Islet of Langerhans (tissue), 1 donor: ENCODE results near the gene SLC6A2.

Source experiments
- FAIRE-seq: peaks from one replicate; lab custom pipeline; 2011; peaks lifted over from hg19 to GRCh38; lab: Jason Lieb, UNC

Gene SLC6A2

DNA sequence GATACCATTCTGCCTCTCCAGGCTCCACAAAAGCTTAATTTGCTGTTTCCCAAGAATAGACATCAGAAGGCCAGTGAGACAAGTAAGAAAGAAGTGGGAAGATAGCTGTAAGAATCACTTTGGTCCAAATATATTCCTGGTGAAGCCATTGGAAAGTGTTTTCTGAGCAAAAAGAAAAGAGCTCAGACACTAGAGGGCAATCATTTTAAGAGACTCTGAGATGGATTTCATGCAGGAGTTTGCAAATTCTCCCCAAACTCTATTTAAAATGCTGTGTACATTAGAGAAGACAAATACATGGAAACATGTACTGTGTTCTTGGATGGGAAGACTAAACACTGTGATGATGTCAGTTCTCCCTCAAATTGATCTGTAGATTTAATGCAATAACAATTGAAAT is 8.0 kb upstream of the SLC6A2 start:
- no peak for FAIRE-seq

DNA sequence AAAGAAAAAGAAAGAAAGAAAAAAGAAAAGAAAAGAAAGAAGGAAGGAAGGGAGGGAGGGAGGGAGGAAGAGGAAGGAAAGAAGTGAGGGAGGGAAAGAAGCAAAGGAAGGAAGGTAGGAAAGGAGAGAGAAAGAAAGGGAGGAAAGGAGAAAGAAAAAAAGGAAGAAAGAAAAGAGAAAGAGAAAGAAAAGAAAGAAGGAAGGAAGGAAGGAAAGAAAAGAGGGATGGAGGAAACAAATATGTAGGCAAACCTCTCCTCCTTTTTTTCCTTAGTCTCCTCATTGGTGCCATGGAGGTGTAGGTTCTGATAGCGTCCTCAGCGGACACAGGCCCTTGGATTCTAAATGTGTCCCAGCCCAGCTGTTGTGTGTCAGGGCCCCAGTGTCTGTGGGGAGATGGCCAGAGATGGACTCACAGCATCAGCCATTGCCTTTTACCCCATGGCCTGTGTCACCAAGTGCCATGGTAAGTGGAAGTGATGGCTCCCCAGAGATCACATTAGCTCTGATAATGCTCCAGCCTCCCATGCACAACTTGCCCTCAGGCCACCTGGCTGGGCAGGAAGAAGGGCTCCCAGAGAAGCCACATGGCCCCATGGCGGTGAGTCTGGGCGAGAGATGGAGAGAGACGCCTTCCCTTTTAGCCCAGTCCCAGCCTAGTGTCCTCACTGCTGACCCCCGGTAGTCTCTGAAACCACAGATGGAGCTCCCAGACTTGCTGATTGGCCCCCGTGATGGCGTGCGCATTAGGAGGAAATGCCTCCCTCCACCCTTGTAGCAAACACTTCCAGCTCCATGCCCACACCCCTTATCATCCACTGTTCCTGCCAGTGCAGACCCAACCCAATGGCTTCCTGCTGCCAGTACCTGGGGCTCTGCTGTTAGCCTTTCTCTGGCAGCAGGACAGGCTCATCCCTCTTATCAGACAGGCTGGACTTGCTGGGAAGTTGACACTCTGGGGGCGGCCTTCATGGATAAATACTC is 3.7 kb upstream of the SLC6A2 start:
- no peak for FAIRE-seq

DNA sequence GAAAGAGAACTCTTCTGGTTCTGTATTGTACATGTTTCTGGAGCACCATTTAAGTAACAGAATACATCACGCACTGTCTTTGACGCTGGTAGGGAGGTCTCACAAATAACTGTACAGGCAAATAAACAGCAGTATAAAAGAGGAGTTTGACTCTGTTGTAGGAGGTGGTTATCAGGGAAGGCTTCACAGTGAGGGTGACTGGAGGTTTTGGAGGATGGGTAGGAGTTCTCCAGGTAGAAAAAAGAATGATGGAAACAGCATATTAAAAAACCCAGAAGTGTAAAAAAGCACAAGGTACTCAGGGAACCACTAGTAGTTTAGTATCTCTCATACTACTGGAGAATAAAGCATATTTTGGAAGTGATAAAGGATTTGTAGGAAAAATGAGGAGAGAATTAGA is 2.7 kb upstream of the SLC6A2 start:
- no peak for FAIRE-seq

DNA sequence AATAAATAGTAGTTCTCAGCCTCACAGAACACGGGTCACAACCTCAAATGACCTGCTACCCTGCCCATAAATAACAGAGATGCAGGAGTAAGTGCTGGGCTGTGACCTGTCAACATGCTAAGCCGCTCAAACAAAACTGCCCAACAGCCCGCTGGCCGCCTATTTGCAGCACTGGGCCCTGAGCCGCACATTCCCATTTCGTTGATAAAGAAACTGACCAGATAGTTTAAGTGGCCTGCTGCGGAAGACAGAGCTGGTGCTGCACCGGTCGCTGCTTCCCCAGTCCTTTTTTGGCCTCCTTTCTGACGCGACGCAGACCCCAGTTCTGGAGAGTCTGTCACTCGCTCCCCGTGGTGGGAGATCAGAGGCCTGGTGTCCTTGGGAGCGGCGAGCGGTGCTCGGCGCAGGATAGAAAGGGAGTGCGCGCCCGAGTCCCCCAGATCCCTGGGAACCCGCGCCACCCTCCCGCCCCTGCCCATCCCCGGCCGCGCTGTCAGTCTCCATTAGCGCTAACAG is 349 bp upstream of the SLC6A2 start:
- no peak for FAIRE-seq

DNA sequence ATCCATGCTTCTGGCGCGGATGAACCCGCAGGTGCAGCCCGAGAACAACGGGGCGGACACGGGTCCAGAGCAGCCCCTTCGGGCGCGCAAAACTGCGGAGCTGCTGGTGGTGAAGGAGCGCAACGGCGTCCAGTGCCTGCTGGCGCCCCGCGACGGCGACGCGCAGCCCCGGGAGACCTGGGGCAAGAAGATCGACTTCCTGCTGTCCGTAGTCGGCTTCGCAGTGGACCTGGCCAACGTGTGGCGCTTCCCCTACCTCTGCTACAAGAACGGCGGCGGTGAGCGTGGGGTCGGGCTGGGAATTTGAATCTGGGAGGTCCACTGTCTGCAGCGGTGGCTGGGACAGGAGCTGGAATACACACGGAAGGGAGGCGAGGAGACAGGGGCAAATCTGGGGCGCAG is 904 bp downstream of the SLC6A2 start:
- FAIRE-seq = no peak

DNA sequence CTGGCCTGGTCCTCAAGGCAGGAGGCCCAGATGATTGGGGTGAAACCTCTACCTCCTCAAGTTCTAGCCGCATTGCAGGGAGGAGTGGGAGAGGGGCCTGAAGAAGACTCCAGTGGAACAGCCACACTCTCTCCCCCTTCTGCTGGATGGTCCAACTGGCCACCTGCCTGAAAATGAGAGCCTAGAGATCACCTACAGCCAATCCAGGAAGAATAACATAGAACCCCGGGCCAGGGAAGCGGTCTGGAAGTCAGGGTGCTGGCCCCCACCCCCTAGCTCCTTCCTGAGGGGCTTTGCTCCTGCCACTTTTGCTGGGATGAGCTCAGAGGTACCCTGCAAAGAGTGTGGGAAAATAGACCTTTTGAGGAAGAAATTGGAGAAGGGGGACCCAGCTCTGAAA is 1.8 kb downstream of the SLC6A2 start:
- FAIRE-seq = no peak

DNA sequence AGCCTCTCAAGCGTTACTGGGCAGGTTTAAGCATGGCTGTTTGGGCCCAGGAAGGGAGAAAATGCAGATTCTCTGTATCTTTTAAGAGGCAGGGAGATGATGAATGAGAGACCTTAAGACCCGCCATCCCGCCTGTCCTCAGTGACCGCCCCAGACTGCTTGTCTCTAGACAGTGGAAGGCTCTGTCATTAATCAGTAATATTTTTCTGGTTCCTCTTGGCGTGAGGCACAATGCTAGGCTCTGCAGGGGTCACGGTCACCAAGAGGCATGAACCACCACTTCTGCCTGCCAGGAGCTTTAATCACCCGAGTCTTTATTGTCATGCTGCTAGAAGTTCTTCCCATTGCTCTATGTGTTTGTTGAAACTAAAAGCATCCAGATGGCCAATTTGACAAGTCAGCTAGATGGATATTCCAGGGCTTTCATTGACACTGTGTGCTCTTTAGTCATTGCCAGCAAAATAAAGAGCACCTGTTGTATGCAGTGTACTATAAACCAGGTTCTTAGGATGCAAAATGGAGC is 3.2 kb downstream of the SLC6A2 start:
- FAIRE-seq = no peak

DNA sequence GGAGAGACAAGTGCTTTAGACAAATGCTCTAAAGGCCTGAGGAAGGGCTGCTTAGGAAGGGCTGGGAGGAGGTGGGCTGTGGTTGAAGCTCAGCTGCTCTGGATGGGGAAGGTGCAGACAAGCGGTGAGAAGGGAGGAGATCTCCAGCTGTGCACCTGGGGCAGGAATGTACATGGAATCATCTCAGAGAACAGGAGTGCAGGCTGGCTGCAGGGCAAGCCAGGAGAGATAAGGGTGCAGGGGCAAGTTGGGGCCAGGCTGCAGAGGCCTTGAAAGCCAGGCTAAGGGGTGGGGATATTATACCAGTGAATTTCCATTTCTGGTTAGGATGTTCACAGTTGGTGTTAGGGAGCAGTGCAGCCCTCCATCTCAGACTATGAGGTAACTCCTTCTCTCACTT is 4.2 kb downstream of the SLC6A2 start:
- FAIRE-seq = no peak

DNA sequence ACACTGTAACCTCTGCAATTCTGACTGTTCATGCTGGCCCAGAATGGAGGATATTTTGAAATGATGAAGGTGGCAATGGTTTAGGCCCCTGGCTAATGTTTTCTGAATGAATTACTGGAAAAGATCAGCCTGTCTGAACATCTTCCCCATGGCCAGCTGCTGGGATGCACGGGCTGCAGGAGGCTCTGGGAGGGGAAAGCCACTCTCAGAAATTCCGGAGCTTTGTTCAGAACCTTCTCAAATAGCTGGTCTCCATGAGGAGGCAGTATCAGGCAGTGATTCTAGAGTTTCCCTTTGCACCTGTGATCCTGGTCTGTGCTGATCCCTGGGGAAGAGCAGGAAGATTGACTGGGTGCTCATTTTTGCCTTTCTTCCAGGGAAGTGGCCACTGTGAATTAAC is 5.0 kb downstream of the SLC6A2 start:
- FAIRE-seq = no peak

DNA sequence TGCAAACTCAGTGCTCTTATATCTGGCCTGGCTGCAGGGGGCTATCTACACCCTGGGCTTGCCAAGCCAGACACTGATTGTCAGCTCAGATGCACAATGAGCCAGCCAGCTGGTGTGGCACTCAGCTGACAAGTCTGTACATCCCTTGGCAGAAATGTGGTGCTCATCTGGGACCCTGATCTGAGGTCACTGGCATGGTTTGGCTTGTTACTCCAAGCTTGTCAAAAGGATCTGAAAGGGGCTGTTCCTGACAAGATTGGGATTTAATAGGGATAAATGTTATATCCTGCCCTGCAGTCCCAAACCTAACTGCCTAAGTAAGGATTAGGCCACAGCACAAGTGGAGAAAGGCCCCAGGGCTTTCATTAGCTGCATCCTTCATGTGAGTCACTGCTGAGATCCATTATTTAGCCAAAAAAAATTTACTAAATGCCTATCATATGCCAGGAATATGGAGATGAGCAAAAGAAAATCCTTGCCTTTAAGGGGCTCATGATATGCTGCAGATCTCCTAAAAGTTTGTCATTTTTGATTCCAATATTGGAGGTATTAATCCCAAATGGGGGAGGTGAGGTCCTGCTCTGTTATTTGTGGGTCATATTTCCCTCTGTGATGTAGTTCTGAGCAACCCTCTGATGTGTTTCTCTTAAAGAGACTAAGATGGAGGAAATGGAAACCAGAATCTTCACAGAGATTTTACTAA is 6.3 kb downstream of the SLC6A2 start:
- FAIRE-seq = no peak

DNA sequence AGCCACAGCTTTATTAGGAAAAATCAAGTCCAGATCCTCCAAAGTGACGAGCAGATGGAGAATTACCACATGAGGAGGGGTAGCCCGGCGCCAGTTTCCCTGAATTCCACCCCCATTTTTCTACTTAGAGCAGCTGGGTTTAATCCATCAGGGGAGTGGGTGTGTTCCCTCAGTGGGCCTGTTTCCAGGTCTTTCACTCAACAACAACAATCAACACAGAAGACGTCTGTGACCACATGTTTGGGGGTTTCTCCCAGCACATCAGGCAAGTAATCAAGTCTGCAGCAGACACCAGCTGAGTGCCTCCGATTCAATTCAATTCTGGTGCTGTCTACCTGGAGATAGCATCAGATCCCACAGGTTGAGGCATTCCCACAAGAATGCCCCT is 6.8 kb downstream of the SLC6A2 start:
- no peak for FAIRE-seq

DNA sequence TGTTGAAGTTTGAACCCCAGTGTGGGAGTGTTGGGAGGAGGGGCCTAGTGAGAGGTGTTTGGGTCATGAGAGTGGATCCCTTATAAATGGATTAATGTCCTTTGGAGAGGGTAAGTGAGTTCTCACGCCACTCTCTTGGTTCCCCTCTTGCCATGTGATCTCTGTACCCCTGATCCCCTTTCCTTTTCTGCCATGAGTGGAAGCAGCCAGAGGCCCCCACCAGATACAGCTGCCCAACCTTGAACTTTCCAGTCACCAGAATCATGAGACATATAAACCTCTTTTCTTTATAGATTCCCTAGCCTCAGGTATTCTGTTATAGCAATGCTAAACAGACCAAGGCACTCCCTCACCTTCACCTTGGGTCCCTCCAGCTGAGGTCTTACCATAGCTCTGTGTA is 7.4 kb downstream of the SLC6A2 start:
- no peak for FAIRE-seq

DNA sequence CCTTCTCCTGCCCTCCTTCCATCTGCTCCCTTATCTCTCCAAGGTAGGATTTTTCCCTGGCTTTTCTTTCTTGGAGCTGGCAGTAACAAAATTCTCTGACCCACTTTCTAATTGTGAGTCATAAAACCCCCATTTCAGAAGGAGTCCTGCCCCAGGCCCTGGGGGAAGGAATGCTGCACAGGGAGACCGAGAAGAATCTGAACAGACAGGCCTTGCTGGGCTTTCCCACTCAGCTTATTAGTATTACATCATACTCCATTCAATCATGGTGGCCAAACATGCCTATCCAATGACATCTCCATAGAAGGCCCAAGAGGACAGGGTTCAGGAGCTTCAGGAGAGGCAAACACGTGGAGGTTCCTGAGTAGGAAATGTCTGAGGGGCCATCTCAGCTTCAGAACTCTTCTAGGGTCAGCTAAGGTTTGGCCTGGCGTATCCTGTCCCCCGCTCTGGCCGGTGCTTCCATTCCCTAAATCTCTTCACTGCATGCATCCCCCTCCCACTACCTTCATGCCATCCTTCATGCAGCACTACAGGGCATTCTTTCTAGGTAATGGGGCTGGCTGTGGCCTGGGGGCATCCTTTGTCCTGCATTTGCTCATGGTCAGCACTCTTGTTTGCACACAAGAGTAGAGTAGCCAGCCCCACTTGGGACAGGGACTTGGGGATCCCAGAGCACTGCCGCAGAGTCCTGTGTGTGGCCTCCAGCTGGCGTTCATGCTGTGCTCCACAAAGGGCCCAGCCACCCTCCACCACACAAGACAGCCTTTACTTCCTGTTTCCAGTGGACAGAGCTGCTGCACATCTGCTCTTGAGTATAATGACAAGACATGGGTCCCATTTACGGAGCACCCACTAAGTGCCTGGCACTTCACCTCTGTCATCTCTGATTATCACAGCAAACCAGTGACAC is 8.2 kb downstream of the SLC6A2 start:
- no peak for FAIRE-seq

DNA sequence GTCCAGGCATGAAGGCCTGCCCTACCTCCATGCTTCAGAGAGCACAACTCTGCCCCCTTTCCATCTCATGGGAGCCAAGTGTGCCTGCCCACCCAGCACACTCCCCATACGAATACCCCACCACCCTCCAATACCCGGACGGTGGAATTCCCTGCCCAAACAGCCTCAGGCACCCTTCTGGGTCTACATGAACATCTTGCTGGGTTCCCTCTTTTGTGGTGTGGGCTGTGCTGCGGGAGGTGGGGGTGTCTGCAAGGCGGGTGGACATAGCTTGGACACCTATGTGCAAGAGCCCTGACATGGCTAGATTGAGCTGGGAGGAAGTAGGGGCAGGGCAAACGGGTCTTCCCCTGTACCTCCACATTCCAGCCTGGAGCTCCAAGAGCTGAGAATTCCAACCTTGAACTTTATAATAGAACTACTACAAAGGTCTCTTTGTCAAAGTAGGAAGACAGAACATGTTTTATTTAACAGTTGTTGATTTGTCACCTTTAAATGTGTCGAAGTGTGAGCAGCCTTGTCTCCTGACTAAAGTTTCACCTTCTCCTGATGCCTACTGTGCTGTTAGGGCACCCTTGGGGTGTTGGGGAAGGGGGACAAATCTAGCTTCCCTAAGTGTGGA is 9.1 kb downstream of the SLC6A2 start:
- no peak for FAIRE-seq

DNA sequence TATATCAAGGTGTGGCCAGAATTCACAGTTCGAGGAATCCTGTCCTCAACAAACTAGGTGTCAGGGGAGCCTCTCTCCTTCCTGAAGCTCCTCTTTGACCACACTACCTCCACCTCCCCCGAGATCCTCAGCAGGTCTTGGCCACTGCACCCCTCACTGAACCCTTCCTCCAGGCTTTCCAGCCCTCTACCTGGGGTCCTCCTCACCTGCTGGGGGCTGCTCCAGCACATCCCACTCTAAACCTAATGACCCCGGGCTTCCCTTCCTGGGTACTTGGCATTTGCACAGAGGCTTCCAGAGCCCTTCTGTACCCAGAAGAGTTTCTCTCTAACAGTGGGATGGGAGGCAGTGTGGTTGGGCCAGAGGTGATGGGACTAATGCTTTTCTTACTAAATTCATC is 9.7 kb downstream of the SLC6A2 start:
- no peak for FAIRE-seq

DNA sequence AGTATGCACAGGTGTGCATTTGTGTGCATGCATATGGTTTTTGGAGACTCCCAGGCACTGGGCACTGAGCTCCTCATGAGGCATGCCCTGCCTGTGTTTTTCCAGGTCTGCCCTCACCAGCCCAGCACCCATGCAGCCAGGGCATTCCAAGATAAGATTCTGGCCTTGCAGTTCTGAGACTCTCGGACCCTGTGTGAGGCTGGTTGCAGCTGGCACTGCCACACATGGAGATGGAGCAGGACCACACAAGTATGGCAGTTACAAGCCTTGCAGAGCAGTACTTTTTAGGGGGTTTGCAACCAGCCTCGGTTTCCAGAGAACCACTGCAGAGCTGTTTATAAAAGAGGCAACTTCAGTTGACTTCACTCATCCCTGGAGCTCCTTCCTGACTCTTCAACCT is 10.2 kb downstream of the SLC6A2 start:
- FAIRE-seq = no peak

DNA sequence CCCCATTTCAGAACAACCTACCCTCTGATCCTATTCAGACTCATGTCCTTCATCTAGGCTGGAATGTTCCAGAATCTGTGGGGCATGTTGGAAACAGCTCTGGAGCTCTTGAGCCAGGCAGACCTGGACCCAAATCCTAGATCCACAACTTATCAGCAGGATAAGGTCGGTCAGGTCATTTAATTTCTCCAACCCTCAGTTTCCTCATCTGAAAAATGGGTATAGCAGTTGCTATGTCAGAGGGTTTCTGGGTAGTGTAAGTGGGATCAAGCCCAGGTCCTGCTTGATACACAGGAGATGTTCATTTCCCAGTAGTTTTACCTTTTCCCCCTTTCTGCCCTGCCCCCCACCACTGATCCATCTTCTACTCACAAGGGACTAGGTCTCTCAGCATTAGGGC is 12.0 kb downstream of the SLC6A2 start:
- no peak for FAIRE-seq

DNA sequence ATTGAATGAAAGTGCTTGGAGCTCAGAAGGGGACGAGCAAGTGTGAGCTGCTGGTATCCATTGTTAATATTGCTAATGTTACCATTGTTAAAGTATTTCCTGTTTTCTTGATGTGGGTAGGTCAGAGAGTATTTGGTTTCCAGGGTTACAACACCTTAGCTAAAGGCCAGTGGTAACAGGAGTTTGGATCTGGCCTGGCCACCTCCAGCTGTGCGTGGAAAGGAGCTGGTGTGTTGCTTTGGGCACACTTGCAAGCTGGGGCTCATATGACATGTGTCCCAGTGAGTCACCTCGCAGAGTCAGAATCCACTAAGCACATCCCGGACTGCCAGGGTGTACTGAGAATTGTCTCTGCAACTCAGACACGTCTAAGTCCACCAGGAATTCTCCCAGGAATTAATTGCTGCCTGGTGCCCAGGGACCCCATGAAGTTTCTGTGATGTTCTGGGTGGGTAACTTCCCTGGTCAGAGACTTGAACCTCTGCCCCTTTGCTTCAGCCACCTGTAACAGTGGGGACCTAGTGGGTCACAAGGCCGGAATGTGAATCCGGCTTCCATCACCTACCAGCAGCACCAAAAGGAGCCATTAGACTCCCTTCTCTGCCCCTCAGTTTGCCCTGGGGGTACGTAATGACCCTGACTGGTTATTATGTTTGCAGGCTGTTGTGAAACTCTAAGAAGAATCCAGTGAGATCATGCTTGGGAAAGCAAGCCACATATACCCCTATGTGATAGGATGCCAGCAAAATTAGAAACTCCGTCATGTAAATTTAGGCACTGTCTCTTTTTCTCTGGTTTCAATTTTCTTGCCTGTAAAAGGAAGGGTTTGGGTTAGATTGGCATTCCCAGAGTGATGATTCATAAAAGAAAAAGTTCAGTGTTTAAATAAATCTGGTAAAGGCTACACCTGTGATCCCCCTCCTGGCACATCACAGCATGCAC is 12.8 kb downstream of the SLC6A2 start:
- FAIRE-seq = no peak

DNA sequence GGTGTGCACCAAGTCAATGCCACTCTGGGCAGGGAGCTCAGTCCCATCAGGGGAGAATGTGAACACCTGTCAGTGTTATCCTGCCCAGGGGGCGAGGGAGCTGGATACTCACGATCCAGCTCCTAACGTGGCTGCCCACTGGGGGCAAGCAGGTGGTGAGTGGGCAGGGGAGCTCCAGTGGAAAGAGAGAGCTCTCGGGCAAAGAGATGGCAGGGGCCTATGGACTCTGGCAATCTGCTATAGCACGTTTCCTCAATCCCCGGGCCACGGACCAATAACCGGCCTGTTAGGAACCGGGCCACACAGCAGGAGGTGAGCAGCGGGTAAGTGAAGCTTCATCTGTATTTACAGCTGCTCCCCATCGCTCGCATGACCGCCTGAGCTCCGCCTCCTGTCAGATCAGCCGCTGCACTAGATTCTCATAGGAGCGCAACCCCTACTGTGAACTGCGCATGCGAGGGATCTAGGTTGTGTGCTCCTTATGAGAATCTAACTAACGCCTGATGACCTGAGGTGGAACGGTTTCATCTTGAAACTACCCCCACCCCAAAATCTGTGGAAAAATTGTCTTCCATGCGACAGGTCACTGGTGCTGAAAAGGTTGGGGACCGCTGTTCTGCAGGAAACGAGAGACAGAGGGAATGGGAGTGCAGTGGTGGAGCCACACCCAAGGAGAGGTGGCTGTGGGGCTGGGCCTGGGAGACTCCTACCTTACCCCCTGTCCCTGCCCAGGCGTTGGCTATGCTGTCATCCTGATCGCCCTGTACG is 15.6 kb downstream of the SLC6A2 start:
- FAIRE-seq = no peak

DNA sequence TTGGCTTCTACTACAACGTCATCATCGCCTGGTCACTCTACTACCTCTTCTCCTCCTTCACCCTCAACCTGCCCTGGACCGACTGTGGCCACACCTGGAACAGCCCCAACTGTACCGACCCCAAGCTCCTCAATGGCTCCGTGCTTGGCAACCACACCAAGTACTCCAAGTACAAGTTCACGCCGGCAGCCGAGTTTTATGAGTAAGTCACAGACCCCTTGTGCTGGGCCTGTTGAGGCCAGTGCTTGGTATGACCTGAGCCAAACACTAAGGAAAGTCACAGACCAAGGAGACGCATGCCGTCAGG is 16.1 kb downstream of the SLC6A2 start:
- no peak for FAIRE-seq
